Tibial artery (tissue), 4 donors: ENCODE results near the gene PIP5K1C.
"Not testable (repeated sequence)": the region's sequence is repeated elsewhere in the genome, so short reads cannot be mapped to it uniquely, and the experiment has no call there.

Source experiments
- DNase-seq, 2 donors: peaks; one replicate each; pipeline ENCODE4 v3.0.0-alpha.2; 2019
- H3K27ac ChIP-seq, 2 donors: fragments of 200-600 bp; sonication (generic) in 1 of 2; 1 replicate in 1 of 2; 2 replicates in 1 of 2; pipeline ENCODE4 v1.5.1; 2018 to 2019; ENCODE audit warnings: mild to moderate bottlenecking in 1 of 2
- H3K27me3 ChIP-seq, 2 donors: fragments of 200-600 bp; sonication (generic) in 1 of 2; one replicate each; pipeline versions ENCODE4 v1.5.1 to v1.6.0; 2016 to 2019
- H3K36me3 ChIP-seq, 3 donors: fragments of 200-600 bp; sonication (generic) in 2 of 3; one replicate each; pipeline ENCODE4 v1.5.1; 2016 to 2019; ENCODE audit warnings: mild to moderate bottlenecking in 2 of 3
- H3K4me1 ChIP-seq, 4 donors: fragments of 200-600 bp; sonication (generic) in 2 of 4; 1 replicate in 3 of 4; 2 replicates in 1 of 4; pipeline ENCODE4 v1.5.1; 2016 to 2019
- H3K4me3 ChIP-seq, 2 donors: fragments of 200-600 bp; sonication (generic) in 1 of 2; 1 replicate in 1 of 2; 2 replicates in 1 of 2; pipeline ENCODE4 v1.5.1; 2018 to 2019; ENCODE audit warnings: mild to moderate bottlenecking in 2 of 2
- H3K9me3 ChIP-seq, 3 donors: fragments of 200-600 bp; sonication (generic) in 1 of 3; one replicate each; pipeline ENCODE4 v1.5.1; 2016 to 2019
- CTCF ChIP-seq, 2 experiments: fragments of 200-600 bp in 1 of 2; fragments of 450-650 bp in 1 of 2; IDR thresholded peaks; one replicate each; pipeline ENCODE4 v1.5.1; 2017 to 2019; ENCODE audit warnings: antibody characterized with exemption in 2 of 2, mild to moderate bottlenecking in 1 of 2, moderate library complexity in 1 of 2
- intact Hi-C: fragments of 100-400 bp; cut with DNase I; formaldehyde crosslinking; loops from one replicate; pipeline ENCODE4 v1.15.0; 2023; ENCODE audit warnings: low total_unique reads

PIP5K1C gene

GRCh38 chr19:3634496-3635045, 65.7 kb downstream of the PIP5K1C start:
- intact Hi-C loops: no loop called here
- Histone ChIP-seq H3K36me3 (peaks cover 42 to 93% (median 65%) of the 10 kb centered on the region in 3 donors), H3K27ac (no peak overlapping the region), H3K27me3 (no peaks in the 10 kb centered on the region), H3K4me3 (no peak overlapping the region), H3K4me1 (no peaks in the 10 kb centered on the region), H3K9me3 (no peaks in the 10 kb centered on the region)
- DNase-seq: no peak
- TF ChIP-seq CTCF (IDR thresholded peaks at IDR 0.05): no peak

- no peak for TF ChIP-seq CTCF (IDR thresholded peaks at IDR 0.05)
- Histone ChIP-seq H3K36me3 (peaks cover 32 to 83% (median 55%) of the 10 kb centered on the region in 3 donors), H3K9me3 (no peaks in the 10 kb centered on the region), H3K27me3 (no peaks in the 10 kb centered on the region), H3K27ac (no peak overlapping the region), H3K4me3 (no peak overlapping the region), H3K4me1 (no peaks in the 10 kb centered on the region)
- no peak for DNase-seq
- intact Hi-C loops: no loop called here
Observed at GRCh38 chr19:3633559-3633988, 66.7 kb downstream of the PIP5K1C start.

- peaks cover 26 to 77% (median 49%) of the 10 kb centered on the region in 3 donors for H3K36me3 ChIP-seq
- no peak for TF ChIP-seq CTCF (IDR thresholded peaks at IDR 0.05)
- intact Hi-C loops: no loop called here
- DNase-seq: no peak
- H3K4me1 ChIP-seq: no peaks in the 10 kb centered on the region
- no peak overlapping the region for H3K27ac ChIP-seq
- H3K4me3 ChIP-seq: no peak overlapping the region
- H3K27me3 ChIP-seq: no peaks in the 10 kb centered on the region
- H3K9me3 ChIP-seq: no peaks in the 10 kb centered on the region
Observed at GRCh38 chr19:3632739-3633558, 67.3 kb downstream of the PIP5K1C start.

- Histone ChIP-seq H3K27me3 (no peaks in the 10 kb centered on the region), H3K36me3 (peaks cover 18 to 68% (median 40%) of the 10 kb centered on the region in 3 donors), H3K27ac (no peak overlapping the region), H3K9me3 (no peaks in the 10 kb centered on the region), H3K4me3 (no peak overlapping the region), H3K4me1 (peaks cover 0 to 7% (median 4%) of the 10 kb centered on the region in 4 donors)
- TF ChIP-seq CTCF (IDR thresholded peaks at IDR 0.05): no peak
- DNase-seq: no peak
- intact Hi-C loops: no loop called here
Observed at GRCh38 chr19:3632098-3632497, 68.2 kb downstream of the PIP5K1C start.

- Histone ChIP-seq H3K27ac (no peak overlapping the region), H3K4me1 (peaks cover 0 to 7% (median 4%) of the 10 kb centered on the region in 4 donors), H3K27me3 (no peaks in the 10 kb centered on the region), H3K9me3 (no peaks in the 10 kb centered on the region), H3K4me3 (no peak overlapping the region), H3K36me3 (peaks cover 14 to 60% (median 33%) of the 10 kb centered on the region in 3 donors)
- intact Hi-C loops: no loop called here
- no peak for TF ChIP-seq CTCF (IDR thresholded peaks at IDR 0.05)
- DNase-seq: no peak
Observed at GRCh38 chr19:3631053-3631861, 69.0 kb downstream of the PIP5K1C start.

GRCh38 chr19:3628766-3629165, 71.5 kb downstream of the PIP5K1C start:
- H3K9me3 ChIP-seq, H3K27ac ChIP-seq, H3K4me3 ChIP-seq, intact Hi-C loops, DNase-seq, H3K27me3 ChIP-seq: not testable (repeated sequence)
- H3K4me1 ChIP-seq: peaks cover 0 to 30% (median 25%) of the 10 kb centered on the region in 4 donors
- H3K36me3 ChIP-seq: peaks cover 9 to 40% (median 29%) of the 10 kb centered on the region in 3 donors
